ENCODE data around the gene THBS2. TPM values are rescaled to one million over a fixed set of nuclear protein-coding genes. Genes with fewer than 3 reads are reported as not detected.

Gene THBS2
- total and polyA plus RNA-seq, 2 of the 8 experiments (the other 6 are each of a cell fraction or from before 2014, with no cell fraction given): 11.0 to 22.5 TPM

DNA sequence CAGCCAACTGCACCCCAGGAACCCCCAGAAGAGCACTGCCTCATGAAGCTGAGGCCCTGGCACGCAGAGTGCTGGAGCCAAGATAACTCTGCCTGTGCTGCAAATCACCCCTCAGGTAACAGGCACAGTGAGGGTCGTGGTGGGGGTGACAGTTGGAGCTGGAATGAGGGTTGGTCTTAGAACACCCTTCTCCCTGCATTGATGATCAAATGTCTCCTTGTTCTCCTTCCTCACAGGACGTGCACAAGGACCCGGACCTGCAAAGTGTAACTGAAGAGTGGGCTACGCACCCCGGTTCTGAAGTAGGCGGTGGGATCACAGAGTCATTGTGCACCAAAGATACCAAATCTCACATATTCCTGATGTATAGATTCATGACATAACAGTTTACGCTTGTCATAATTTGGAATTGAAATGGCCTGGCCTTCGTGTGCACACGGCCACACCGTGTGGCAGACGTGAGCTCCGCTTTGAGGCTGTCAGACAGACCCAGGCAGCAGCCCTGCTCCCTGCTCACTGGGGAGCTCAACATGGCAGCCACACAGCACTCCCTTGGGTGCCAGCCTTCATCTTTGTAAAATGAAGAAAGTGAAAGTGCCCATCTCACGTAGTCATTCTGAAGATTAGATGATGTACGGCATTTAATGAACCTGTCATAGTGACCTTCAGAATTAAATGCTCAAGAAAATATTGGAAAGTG lies 8.8 kb downstream of the THBS2 start:
- Histone ChIP-seq H4K91ac (replicated peaks; ENCODE audit: insufficient read length, low read length) (no peak overlapping the region), H3K23ac (ENCODE audit: insufficient read length) (no peak overlapping the region), H3K79me1 (ENCODE audit: low read depth, low read length) (no peaks in the 10 kb centered on the region), H2BK5ac (ENCODE audit: low read depth, low read length) (no peak overlapping the region), H2BK15ac (ENCODE audit: low read length) (no peak overlapping the region), H4K8ac (ENCODE audit: extremely low read depth, insufficient read depth, low read length) (no peak overlapping the region), H3K9ac (replicated peaks in 1 of 4; ENCODE audit: extremely low read depth in 1 of 4, low read depth in 3 of 4, low read length in 3 of 4) (no peak overlapping the region), H3K23me2 (ENCODE audit: low read depth, low read length) (no peaks in the 10 kb centered on the region; the same call in 1 of the 2 replicates), H2AK5ac (ENCODE audit: low read depth, low read length) (no peak overlapping the region), H3K14ac (ENCODE audit: insufficient read length) (no peak overlapping the region), H4K5ac (ENCODE audit: insufficient read length, low read depth, low read length) (no peak overlapping the region), H3K27ac (ENCODE audit: low read depth, low read length) (no peak overlapping the region), H3K4ac (replicated peaks; ENCODE audit: insufficient read length, low read depth, low read length) (no peak overlapping the region), H2BK12ac (ENCODE audit: low read depth, low read length) (no peak overlapping the region), H3K79me2 (ENCODE audit: control insufficient read depth in 1 of 2, insufficient read depth in 2 of 2, low read length in 2 of 2) (no peaks in the 10 kb centered on the region), H3K4me2 (ENCODE audit: insufficient read depth in 1 of 2, low read depth in 2 of 2, low read length in 2 of 2) (no peak overlapping the region), H3K18ac (ENCODE audit: extremely low read depth, low read length) (no peak overlapping the region), H3K4me3 (ENCODE audit: extremely low read depth in 1 of 4, insufficient read depth in 2 of 4, low read depth in 3 of 4, low read length in 4 of 4) (no peak overlapping the region), H2BK20ac (ENCODE audit: low read length) (no peak overlapping the region), H4K20me1 (replicated peaks in 1 of 2; ENCODE audit: control insufficient read depth in 1 of 2, insufficient read depth in 2 of 2, low read length in 2 of 2) (peaks cover 0 to 10% of the 10 kb centered on the region in 2 experiments), H2BK120ac (replicated peaks; ENCODE audit: low read depth, low read length) (no peak overlapping the region), H2AFZ (ENCODE audit: low read length) (no peak overlapping the region), H3K27me3 (replicated peaks in 1 of 4; ENCODE audit: control insufficient read depth in 3 of 4, extremely low read depth in 1 of 4, insufficient read depth in 3 of 4, low read length in 3 of 4) (no peaks in the 10 kb centered on the region), H3K36me3 (ENCODE audit: control insufficient read depth in 2 of 4, insufficient read depth in 4 of 4, low read length in 3 of 4) (peaks cover 0 to 20% (median 15%) of the 10 kb centered on the region in 4 experiments; a peak in 6 of 8 replicates), H3K4me1 (replicated peaks in 1 of 4; ENCODE audit: control insufficient read depth in 3 of 4, insufficient read depth in 4 of 4, low read length in 3 of 4) (no peaks in the 10 kb centered on the region), H3K56ac (replicated peaks; ENCODE audit: insufficient read length, low read depth, low read length) (no peak overlapping the region), H3K9me3 (ENCODE audit: insufficient read depth in 2 of 2, low read depth in 1 of 2, low read length in 1 of 2) (peaks cover 0 to 7% of the 10 kb centered on the region in 2 experiments; a peak in 2 of 4 replicates)
- POLR2A ChIA-PET (ENCODE audit: partially characterized antibody): no interaction called here
- TF ChIP-seq GABPA (IDR thresholded peaks at IDR 0.05; ENCODE audit: borderline replicate concordance, insufficient read depth, low read length) (no peak), RBBP5 (IDR thresholded peaks at IDR 0.05; ENCODE audit: borderline replicate concordance, low read depth, low read length) (no peak), JUN (IDR thresholded peaks at IDR 0.05; ENCODE audit: low read depth, low read length) (no peak), BACH1 (IDR thresholded peaks at IDR 0.05; ENCODE audit: low read length) (no peak), YY1 (IDR thresholded peaks at IDR 0.05; ENCODE audit: low read depth, low read length) (no peak), JUND (IDR thresholded peaks at IDR 0.05; ENCODE audit: low read length) (no peak), TEAD4 (IDR thresholded peaks at IDR 0.05; ENCODE audit: low read depth, low read length) (no peak), RFX5 (IDR thresholded peaks at IDR 0.05; ENCODE audit: borderline replicate concordance, low read depth, low read length) (no peak), EGR1 (IDR thresholded peaks at IDR 0.05; ENCODE audit: borderline replicate concordance, low read depth, low read length) (no peak)
- FAIRE-seq (no peak), DNase-seq (ENCODE audit: low read depth in 1 of 2, low spot score in 2 of 2) (no peak)
- CTCF ChIA-PET (ENCODE audit: partially characterized antibody): no interaction called here
- WGBS, 2 experiments (ENCODE audit: extremely low coverage in 1 of 2, insufficient coverage in 1 of 2, insufficient read length in 1 of 2, insufficient replicate concordance in 2 of 2, low coverage in 1 of 2, low lambda C conversion rate in 2 of 2, missing lambda C conversion rate in 1 of 2): 94% methylated on average over 15 of the region's 15 CpGs; no CpG with 5 or more reads in 1 of the 2 experiments

Measured in H1 (cell line).